ENCODE data around the gene ACTA1.
"Not testable (repeated sequence)": the region's sequence is repeated elsewhere in the genome, so short reads cannot be mapped to it uniquely, and the experiment has no call there.

DNA sequence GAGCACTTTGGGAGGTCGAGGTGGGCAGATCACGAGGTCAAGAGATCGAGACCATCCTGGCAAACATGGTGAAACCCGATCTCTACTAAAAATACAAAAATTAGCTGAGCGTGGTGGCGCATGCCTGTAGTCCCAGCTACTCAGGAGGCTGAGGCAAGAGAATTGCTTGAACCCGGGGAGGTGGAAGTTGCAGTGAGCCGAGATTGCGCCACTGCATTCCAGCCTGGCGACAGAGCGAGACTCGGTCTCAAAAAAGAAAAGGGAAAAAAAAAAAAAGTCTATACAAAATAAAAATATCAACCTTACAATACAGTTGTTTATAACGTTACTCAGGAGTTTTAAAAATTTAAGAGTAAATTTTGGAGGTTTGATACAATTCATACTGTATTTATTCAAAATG, 42.0 kb upstream of the ACTA1 start:
- not testable (repeated sequence) for TF ChIP-seq POLR2A, CTCF, EP300 (IDR thresholded peaks at IDR 0.05)
